KG1 (cell line): ENCODE measurements around the gene CACTIN.

Experiments
- DNase-seq: peaks from one replicate; lab custom pipeline; 2025; lab: John Stamatoyannopoulos, UW

The CACTIN gene

GRCh38 chr19:3563709-3564524 lies 62.7 kb downstream of the CACTIN start:
- DNase-seq, result no peak
